HFF-Myc (cell line): Measurements from ENCODE around the gene MINAR1.

Experiments used
- DNase-seq: peaks from one replicate; pipeline ENCODE4 v3.0.0-alpha.2; 2011; ENCODE audit warnings: low read depth; ENCODE audit errors: extremely low read depth
- H3K4me3 ChIP-seq: replicated peaks from 2 replicates; pipeline ENCODE4 v1.5.1; 2011; ENCODE audit warnings: low read depth, mild to moderate bottlenecking, control low read depth, low read length
- TF ChIP-seq, protein P1 (sequence below): IDR thresholded peaks from 2 replicates; pipeline ENCODE4 v1.5.1; 2012; ENCODE audit warnings: mild to moderate bottlenecking, low read depth, low read length, control low read depth; ENCODE audit errors: missing control alignments

The MINAR1 gene

DNA sequence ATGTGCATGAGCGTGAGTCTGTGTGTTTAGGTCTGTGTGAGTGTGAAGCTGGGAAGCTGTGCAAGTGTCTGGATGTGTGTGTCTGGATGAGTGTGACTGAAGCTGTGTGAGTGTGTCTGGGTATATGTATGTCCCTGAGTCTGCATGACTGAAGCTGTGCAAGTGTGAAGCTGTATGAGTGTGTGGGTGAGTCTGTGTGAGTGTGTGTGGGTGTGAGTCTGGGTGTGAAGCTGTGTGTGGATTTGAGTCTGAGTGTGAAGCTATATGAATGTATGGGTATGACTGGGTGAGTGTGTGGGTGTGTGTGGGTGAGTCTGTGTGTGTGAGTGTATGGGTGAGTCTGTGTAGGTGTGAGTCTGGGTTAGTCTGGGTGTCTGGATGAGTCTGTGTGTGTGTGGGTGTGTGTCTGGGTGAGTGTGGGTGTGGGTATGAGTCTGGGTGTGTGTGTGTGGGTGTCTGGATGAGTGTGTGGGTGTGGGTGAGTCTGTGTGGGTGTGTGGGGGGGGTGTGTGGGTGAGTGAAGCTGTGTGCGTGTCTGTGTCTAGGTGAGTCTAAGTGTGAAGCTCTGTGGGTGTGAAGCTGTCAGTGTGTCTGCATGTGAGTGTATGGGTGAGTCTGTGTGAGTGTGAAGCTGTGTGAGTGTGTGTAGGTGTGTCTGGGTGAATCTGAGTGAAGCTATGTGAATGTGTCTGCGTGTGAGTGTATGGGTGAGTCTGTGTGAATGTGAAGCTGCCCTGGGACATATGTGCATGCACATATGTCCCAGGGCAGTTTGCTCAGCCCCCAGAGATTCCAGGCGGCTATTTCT is 20.3 kb downstream of the MINAR1 start:
- H3K4me3 ChIP-seq, result no peak overlapping the region
- TF ChIP-seq, protein P1, sequence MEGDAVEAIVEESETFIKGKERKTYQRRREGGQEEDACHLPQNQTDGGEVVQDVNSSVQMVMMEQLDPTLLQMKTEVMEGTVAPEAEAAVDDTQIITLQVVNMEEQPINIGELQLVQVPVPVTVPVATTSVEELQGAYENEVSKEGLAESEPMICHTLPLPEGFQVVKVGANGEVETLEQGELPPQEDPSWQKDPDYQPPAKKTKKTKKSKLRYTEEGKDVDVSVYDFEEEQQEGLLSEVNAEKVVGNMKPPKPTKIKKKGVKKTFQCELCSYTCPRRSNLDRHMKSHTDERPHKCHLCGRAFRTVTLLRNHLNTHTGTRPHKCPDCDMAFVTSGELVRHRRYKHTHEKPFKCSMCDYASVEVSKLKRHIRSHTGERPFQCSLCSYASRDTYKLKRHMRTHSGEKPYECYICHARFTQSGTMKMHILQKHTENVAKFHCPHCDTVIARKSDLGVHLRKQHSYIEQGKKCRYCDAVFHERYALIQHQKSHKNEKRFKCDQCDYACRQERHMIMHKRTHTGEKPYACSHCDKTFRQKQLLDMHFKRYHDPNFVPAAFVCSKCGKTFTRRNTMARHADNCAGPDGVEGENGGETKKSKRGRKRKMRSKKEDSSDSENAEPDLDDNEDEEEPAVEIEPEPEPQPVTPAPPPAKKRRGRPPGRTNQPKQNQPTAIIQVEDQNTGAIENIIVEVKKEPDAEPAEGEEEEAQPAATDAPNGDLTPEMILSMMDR, result no peak
- DNase-seq, result no peak

DNA sequence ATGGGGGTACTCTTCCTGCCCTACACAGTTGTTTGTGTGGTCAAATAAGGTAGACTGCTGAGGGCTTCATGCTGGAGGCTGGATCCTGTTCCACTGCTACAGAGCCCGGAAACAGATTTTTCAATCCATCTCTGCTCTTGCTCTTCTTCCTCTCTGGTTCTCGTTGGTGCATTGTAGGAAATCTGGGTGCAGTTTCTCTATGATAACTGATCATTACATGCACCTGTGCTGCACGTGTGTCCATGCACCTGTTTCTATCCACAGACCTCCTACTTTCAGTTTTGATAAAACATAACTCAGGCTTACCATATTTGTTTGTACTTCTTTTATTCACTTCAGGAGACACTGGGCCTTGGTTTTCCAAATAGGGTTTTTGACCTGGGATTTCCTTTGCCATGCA is 21.3 kb downstream of the MINAR1 start:
- no peak for DNase-seq
- no peak overlapping the region for H3K4me3 ChIP-seq
- TF ChIP-seq, protein P1, result no peak

DNA sequence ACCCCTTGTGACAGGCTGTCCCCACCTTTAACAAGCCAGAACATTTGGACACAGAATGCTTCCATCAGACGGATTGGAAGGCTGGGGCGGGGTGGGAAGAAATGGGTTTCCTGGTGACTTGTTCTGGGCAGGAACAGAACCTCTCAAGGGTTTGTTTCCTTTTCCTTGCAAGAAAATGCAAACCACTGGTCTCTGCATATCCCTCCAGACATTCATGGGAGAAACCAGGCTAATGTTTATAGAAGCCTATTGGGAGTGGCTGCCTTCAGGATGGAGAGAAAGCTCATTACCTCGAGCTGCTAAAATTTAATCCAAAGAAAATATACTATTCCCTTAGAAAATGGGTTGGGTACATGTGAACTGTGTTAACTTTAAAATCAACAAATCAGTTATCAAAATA is 21.9 kb downstream of the MINAR1 start:
- TF ChIP-seq, protein P1, result no peak
- H3K4me3 ChIP-seq, result no peak overlapping the region
- no peak for DNase-seq

DNA sequence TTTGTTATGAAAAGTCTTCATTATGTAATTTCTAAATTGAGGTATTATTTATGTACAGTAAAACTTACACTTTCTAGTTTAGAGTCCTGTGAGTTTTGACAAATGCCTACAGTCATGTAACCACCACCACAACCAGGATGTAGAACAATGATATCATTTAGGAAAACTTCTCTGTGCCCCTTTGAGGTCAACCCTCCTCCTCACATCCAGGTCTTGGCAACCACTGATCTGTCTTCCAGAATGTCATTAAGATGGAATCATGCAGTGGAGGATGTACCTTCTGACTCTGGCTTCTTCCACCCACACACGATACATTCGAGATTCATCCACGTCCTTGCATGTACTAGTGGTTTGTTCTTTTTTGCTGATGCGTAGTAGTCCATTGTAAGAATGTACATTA is 23.2 kb downstream of the MINAR1 start:
- DNase-seq, result no peak
- TF ChIP-seq, protein P1, result no peak
- no peak overlapping the region for H3K4me3 ChIP-seq

DNA sequence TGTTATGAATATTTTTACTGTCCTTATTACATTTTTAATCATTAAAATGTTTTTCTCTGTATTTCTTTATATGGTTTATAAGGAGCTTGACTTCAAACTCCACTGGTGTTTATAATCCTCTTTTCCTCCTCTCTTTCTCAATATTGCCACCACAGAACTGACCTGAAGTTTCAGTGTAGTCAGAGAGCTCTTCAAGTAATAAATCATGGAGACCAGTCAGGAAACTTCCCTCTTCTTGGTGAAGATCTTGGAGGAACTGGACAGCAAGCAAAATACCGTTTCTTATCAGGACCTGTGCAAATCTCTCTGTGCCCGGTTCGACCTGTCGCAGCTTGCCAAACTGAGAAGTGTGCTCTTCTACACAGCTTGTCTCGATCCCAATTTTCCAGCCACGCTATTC is 23.8 kb downstream of the MINAR1 start:
- no peak overlapping the region for H3K4me3 ChIP-seq

DNA sequence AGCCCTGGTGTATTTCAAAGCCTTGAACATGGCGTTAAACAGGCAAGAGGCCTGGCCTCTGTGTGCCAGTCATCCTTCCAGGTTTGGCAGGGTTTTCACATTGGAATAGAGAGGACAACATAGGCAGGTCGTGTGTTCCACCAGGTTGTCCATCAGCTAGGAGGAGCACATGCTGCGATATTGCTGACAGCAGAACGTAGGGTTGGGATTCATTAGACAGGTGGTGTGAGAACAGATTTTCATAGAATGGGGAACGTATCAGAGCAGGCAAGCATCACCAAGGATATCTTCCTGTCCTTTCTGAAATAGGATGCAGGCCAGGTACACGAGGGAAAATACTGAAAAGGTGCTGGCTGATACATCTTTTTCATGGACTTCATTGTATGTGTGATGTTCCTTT is 26.4 kb downstream of the MINAR1 start:
- no peak overlapping the region for H3K4me3 ChIP-seq
- TF ChIP-seq, protein P1, result no peak
- DNase-seq, result no peak

More for the DNA sequence above, 23.8 kb downstream of the MINAR1 start:
- TF ChIP-seq, protein P1, result no peak
- DNase-seq, result no peak

DNA sequence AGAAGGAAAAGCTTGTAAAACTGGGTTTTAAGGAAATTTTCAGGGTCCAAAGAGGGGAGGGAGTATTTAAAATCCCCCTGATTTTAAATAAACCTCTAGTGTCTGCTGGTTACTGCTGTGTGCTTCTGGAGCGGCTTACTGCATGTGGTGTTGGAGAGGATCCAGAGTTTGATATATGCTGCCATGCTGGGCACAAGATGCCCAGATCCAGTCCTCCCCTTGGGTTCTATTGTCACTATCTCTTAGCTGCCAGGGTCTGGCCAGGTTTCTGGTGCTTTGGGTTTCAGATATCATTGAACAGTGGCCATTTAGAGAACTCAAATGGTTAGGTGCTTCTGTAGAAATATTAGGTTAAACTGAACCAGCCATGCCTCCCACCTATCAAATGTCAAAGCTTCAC is 27.5 kb downstream of the MINAR1 start:
- no peak for DNase-seq
- no peak overlapping the region for H3K4me3 ChIP-seq
- TF ChIP-seq, protein P1, result no peak
